HepG2 (cell line): ENCODE results near the gene TCF20. TPM values are rescaled to one million over a fixed set of nuclear protein-coding genes. Genes with fewer than 3 reads are reported as not detected.

Experiments
- MAFK ChIP-seq, 2 experiments: IDR thresholded peaks in 1 of 2; conservative IDR thresholded peaks in 1 of 2; 2 replicates each; pipeline ENCODE4 v1.6.1; 2011; ENCODE audit warnings: improper control_type of control experiment in 2 of 2, low read length in 2 of 2
- ZNF17 ChIP-seq: sonication (generic); formaldehyde crosslinking; IDR thresholded peaks from 2 replicates; pipeline ENCODE4 v1.5.0; 2020; ENCODE audit warnings: mild to moderate bottlenecking, missing genetic modification reagents
- ZNF232 ChIP-seq: sonication (generic); formaldehyde crosslinking; IDR thresholded peaks from 2 replicates; pipeline ENCODE4 v1.4.0; 2020; ENCODE audit warnings: missing genetic modification reagents, borderline replicate concordance
- ZNF274 ChIP-seq: sonication (generic); formaldehyde crosslinking; IDR thresholded peaks from 2 replicates; pipeline ENCODE4 v1.5.1; 2020; ENCODE audit warnings: mild to moderate bottlenecking, missing genetic modification reagents
- polyA plus RNA-seq, 8 experiments: library from polyadenylated mRNA; depleted of rRNA in 3 of 8; stranded (reverse) in 7 of 8; unstranded in 1 of 8; fragments of >200 nt; fragmentation: Illumina TruSeq in 4 of 8; extraction: Trizol in 4 of 8; gene quantifications; 2 replicates each; pipeline versions ENCODE4 v1.2.1 to v1.2.3, GENCODE V29; 2011 to 2016; ENCODE audit warnings: low read depth in 4 of 8, missing spikeins in 1 of 8, mixed read lengths in 1 of 8; ENCODE audit not compliant: insufficient read depth in 1 of 8
- total RNA-seq, 5 experiments: library from RNA; depleted of rRNA; stranded (reverse); fragments of >200 nt; fragmentation: Illumina TruSeq; extraction: Trizol; gene quantifications; 2 replicates each; pipeline ENCODE4 v1.2.3, GENCODE V29; 2016; ENCODE audit warnings: low read depth in 1 of 5
- TF ChIP-seq, protein P1 (sequence below): sonication (generic); formaldehyde crosslinking; IDR thresholded peaks from 2 replicates; pipeline ENCODE4 v1.4.0; 2020; ENCODE audit warnings: low read depth, missing genetic modification reagents
- TF ChIP-seq, protein P2 (sequence below): fragments of 450-650 bp; IDR thresholded peaks from 2 replicates; pipeline ENCODE4 v1.6.1; 2017; ENCODE audit warnings: mild to moderate bottlenecking
- TF ChIP-seq, protein P3 (sequence below): sonication (generic); formaldehyde crosslinking; IDR thresholded peaks from 2 replicates; pipeline ENCODE4 v1.4.0; 2020; ENCODE audit warnings: missing genetic modification reagents
- TF ChIP-seq, protein P4 (sequence below): sonication (generic); formaldehyde crosslinking; IDR thresholded peaks from 2 replicates; pipeline ENCODE4 v1.5.1; 2020; ENCODE audit warnings: mild to moderate bottlenecking, missing genetic modification reagents, borderline replicate concordance

TCF20 gene
- total and polyA plus RNA-seq, 2 of the 13 experiments (the other 11 are each of a cell fraction or from before 2014, with no cell fraction given): 12.8 to 23.7 TPM

DNA sequence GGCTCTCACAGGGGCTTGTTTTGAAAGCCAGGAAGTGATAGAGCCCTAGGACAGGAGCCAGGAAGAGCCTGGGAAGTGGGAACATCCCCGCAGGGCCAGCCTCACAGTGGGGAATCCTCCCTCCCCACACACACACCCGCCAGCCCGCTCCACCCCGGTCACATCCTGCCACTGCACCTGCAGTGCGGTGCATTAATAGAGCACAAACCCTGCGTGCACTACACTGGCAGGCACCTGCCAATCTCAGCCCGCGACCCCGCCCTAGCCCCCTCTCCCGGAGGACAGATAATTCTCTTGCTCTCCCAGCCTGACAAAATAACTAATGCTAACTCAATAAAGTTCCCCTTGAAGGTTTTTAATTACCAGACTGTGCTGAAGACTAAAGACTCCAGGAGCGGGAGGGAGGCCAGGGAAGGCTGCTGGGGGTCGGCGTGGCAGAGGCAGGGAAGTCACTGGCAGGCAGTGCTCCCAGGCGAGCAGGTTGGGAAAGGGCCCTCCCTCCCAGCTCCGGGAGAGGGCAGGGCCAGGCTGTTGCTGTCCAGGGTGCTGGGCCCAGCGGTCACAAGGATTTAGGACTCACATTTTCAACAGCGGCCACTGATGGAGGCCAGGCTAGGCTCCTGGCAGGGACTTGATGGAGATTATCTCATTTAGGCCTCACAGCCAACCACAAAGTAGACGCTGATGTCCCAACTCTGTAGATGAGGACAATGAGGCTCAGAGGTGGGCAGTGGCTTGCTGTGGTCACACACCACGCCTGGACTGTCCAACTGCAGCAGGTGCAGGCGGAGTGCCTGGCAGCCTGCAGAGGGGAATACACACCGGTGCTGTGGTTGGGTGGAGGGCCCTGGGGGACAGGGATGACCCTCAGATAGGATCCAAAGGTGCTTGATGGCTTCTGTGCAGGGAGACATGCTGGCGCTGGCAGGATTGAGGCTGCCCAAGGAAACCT, 23.9 kb upstream of the TCF20 start (continued):
- TF ChIP-seq ZNF232: peak; percentile 78; the same call in 1 of the 2 replicates
- TF ChIP-seq MAFK (conservative IDR thresholded peaks at IDR 0.05 in 1 of 2, IDR thresholded peaks at IDR 0.05 in 1 of 2; ENCODE audit: low read length in 2 of 2): no peak
- TF ChIP-seq, protein P1, sequence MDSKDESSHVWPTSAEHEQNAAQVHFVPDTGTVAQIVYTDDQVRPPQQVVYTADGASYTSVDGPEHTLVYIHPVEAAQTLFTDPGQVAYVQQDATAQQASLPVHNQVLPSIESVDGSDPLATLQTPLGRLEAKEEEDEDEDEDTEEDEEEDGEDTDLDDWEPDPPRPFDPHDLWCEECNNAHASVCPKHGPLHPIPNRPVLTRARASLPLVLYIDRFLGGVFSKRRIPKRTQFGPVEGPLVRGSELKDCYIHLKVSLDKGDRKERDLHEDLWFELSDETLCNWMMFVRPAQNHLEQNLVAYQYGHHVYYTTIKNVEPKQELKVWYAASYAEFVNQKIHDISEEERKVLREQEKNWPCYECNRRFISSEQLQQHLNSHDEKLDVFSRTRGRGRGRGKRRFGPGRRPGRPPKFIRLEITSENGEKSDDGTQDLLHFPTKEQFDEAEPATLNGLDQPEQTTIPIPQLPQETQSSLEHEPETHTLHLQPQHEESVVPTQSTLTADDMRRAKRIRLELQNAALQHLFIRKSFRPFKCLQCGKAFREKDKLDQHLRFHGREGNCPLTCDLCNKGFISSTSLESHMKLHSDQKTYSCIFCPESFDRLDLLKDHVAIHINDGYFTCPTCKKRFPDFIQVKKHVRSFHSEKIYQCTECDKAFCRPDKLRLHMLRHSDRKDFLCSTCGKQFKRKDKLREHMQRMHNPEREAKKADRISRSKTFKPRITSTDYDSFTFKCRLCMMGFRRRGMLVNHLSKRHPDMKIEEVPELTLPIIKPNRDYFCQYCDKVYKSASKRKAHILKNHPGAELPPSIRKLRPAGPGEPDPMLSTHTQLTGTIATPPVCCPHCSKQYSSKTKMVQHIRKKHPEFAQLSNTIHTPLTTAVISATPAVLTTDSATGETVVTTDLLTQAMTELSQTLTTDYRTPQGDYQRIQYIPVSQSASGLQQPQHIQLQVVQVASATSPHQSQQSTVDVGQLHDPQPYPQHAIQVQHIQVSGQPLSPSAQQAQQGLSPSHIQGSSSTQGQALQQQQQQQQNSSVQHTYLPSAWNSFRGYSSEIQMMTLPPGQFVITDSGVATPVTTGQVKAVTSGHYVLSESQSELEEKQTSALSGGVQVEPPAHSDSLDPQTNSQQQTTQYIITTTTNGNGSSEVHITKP (CRISPR knock-in tag): peak; percentile 25; the same call in 1 of the 2 replicates
- TF ChIP-seq, protein P2, sequence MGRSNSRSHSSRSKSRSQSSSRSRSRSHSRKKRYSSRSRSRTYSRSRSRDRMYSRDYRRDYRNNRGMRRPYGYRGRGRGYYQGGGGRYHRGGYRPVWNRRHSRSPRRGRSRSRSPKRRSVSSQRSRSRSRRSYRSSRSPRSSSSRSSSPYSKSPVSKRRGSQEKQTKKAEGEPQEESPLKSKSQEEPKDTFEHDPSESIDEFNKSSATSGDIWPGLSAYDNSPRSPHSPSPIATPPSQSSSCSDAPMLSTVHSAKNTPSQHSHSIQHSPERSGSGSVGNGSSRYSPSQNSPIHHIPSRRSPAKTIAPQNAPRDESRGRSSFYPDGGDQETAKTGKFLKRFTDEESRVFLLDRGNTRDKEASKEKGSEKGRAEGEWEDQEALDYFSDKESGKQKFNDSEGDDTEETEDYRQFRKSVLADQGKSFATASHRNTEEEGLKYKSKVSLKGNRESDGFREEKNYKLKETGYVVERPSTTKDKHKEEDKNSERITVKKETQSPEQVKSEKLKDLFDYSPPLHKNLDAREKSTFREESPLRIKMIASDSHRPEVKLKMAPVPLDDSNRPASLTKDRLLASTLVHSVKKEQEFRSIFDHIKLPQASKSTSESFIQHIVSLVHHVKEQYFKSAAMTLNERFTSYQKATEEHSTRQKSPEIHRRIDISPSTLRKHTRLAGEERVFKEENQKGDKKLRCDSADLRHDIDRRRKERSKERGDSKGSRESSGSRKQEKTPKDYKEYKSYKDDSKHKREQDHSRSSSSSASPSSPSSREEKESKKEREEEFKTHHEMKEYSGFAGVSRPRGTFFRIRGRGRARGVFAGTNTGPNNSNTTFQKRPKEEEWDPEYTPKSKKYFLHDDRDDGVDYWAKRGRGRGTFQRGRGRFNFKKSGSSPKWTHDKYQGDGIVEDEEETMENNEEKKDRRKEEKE: no peak
- TF ChIP-seq ZNF17 (CRISPR knock-in tag): no peak
- TF ChIP-seq ZNF274 (CRISPR knock-in tag): 0 out of 2 replicates have a peak, but pooled peaks have one; percentile 45
- TF ChIP-seq, protein P3, sequence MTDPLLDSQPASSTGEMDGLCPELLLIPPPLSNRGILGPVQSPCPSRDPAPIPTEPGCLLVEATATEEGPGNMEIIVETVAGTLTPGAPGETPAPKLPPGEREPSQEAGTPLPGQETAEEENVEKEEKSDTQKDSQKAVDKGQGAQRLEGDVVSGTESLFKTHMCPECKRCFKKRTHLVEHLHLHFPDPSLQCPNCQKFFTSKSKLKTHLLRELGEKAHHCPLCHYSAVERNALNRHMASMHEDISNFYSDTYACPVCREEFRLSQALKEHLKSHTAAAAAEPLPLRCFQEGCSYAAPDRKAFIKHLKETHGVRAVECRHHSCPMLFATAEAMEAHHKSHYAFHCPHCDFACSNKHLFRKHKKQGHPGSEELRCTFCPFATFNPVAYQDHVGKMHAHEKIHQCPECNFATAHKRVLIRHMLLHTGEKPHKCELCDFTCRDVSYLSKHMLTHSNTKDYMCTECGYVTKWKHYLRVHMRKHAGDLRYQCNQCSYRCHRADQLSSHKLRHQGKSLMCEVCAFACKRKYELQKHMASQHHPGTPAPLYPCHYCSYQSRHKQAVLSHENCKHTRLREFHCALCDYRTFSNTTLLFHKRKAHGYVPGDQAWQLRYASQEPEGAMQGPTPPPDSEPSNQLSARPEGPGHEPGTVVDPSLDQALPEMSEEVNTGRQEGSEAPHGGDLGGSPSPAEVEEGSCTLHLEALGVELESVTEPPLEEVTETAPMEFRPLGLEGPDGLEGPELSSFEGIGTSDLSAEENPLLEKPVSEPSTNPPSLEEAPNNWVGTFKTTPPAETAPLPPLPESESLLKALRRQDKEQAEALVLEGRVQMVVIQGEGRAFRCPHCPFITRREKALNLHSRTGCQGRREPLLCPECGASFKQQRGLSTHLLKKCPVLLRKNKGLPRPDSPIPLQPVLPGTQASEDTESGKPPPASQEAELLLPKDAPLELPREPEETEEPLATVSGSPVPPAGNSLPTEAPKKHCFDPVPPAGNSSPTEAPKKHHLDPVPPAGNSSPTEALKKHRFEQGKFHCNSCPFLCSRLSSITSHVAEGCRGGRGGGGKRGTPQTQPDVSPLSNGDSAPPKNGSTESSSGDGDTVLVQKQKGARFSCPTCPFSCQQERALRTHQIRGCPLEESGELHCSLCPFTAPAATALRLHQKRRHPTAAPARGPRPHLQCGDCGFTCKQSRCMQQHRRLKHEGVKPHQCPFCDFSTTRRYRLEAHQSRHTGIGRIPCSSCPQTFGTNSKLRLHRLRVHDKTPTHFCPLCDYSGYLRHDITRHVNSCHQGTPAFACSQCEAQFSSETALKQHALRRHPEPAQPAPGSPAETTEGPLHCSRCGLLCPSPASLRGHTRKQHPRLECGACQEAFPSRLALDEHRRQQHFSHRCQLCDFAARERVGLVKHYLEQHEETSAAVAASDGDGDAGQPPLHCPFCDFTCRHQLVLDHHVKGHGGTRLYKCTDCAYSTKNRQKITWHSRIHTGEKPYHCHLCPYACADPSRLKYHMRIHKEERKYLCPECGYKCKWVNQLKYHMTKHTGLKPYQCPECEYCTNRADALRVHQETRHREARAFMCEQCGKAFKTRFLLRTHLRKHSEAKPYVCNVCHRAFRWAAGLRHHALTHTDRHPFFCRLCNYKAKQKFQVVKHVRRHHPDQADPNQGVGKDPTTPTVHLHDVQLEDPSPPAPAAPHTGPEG: no peak
- TF ChIP-seq, protein P4, sequence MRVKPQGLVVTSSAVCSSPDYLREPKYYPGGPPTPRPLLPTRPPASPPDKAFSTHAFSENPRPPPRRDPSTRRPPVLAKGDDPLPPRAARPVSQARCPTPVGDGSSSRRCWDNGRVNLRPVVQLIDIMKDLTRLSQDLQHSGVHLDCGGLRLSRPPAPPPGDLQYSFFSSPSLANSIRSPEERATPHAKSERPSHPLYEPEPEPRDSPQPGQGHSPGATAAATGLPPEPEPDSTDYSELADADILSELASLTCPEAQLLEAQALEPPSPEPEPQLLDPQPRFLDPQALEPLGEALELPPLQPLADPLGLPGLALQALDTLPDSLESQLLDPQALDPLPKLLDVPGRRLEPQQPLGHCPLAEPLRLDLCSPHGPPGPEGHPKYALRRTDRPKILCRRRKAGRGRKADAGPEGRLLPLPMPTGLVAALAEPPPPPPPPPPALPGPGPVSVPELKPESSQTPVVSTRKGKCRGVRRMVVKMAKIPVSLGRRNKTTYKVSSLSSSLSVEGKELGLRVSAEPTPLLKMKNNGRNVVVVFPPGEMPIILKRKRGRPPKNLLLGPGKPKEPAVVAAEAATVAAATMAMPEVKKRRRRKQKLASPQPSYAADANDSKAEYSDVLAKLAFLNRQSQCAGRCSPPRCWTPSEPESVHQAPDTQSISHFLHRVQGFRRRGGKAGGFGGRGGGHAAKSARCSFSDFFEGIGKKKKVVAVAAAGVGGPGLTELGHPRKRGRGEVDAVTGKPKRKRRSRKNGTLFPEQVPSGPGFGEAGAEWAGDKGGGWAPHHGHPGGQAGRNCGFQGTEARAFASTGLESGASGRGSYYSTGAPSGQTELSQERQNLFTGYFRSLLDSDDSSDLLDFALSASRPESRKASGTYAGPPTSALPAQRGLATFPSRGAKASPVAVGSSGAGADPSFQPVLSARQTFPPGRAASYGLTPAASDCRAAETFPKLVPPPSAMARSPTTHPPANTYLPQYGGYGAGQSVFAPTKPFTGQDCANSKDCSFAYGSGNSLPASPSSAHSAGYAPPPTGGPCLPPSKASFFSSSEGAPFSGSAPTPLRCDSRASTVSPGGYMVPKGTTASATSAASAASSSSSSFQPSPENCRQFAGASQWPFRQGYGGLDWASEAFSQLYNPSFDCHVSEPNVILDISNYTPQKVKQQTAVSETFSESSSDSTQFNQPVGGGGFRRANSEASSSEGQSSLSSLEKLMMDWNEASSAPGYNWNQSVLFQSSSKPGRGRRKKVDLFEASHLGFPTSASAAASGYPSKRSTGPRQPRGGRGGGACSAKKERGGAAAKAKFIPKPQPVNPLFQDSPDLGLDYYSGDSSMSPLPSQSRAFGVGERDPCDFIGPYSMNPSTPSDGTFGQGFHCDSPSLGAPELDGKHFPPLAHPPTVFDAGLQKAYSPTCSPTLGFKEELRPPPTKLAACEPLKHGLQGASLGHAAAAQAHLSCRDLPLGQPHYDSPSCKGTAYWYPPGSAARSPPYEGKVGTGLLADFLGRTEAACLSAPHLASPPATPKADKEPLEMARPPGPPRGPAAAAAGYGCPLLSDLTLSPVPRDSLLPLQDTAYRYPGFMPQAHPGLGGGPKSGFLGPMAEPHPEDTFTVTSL (CRISPR knock-in tag): no peak
